ENCODE data around the gene EHMT1. TPM values are rescaled to one million over a fixed set of nuclear protein-coding genes. Genes with fewer than 3 reads are reported as not detected.
"Not testable (repeated sequence)": the region's sequence is repeated elsewhere in the genome, so short reads cannot be mapped to it uniquely, and the experiment has no call there.

The EHMT1 gene
- total RNA-seq, 1 donor, result 46.3 TPM

- peak within 1 kb of the TSS; percentile 95 for H3K4me2 ChIP-seq (ENCODE audit: insufficient read depth, low read length)
- TF ChIP-seq CTCF (IDR thresholded peaks at IDR 0.05; ENCODE audit: extremely low read depth, low read depth, low read length), result no peak
- peaks cover 17% of the 10 kb centered on the region for H4K20me1 ChIP-seq (ENCODE audit: insufficient read depth, low read length)
- H3K4me1 ChIP-seq (ENCODE audit: insufficient read depth, low read length), result peaks cover 9% of the 10 kb centered on the region
- peak within 1 kb of the TSS; percentile 33 for H3K27ac ChIP-seq (ENCODE audit: low read depth, low read length)
- peak within 1 kb of the TSS; percentile 97 for H2AFZ ChIP-seq (ENCODE audit: low read length)
- peaks cover 33% of the 10 kb centered on the region for H3K79me2 ChIP-seq (ENCODE audit: insufficient read depth, low read length)
- no peaks in the 10 kb centered on the region for H3K9me3 ChIP-seq (ENCODE audit: low read depth, low read length)
- no peaks in the 10 kb centered on the region for H3K27me3 ChIP-seq (ENCODE audit: insufficient read depth, low read length)
- peak within 1 kb of the TSS; percentile 84 for H3K4me3 ChIP-seq (ENCODE audit: insufficient read depth, low read length)
- DNase-seq (ENCODE audit: insufficient read length, low spot score, missing footprints), result peak; percentile 100
- peaks cover 25% of the 10 kb centered on the region for H3K36me3 ChIP-seq (ENCODE audit: insufficient read depth, low read length)
These were observed 28.1 kb upstream of the EHMT1 start, which contains the start of gene ZMYND19 for GRCh38 chr9:137590469-137591383. Gene ZMYND19, minus strand, starts transcription at chr9:137590512. Its CDS starts 249 bp downstream, at chr9:137590263.

DNA sequence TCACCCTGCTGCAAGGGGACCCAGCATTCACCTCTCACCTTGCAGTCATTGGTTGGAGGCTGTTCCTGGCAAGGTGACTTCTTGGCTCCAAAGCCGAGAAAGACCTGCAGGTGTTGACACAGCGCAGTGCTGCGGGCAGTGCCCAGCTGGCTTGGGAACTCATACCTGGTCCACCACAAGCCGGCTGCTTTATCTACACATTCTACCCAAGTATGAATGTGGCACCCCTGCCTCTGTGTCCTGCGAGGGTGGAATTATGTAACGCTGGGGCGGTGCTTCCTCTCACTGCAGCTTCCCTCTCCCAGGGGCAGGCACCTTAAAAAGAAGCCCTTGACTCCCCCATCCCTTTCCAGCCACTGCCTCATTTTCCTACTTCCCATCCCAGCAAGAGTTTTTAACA, 26.0 kb upstream of the EHMT1 start:
- Histone ChIP-seq H3K4me1 (ENCODE audit: insufficient read depth, low read length) (peaks cover 9% of the 10 kb centered on the region), H3K4me3 (ENCODE audit: insufficient read depth, low read length) (no peak overlapping the region), H4K20me1 (ENCODE audit: insufficient read depth, low read length) (peaks cover 13% of the 10 kb centered on the region), H3K9me3 (ENCODE audit: low read depth, low read length) (no peaks in the 10 kb centered on the region), H3K36me3 (ENCODE audit: insufficient read depth, low read length) (peaks cover 8% of the 10 kb centered on the region), H3K79me2 (ENCODE audit: insufficient read depth, low read length) (peaks cover 22% of the 10 kb centered on the region), H3K27ac (ENCODE audit: low read depth, low read length) (no peak overlapping the region), H3K4me2 (ENCODE audit: insufficient read depth, low read length) (no peak overlapping the region), H2AFZ (ENCODE audit: low read length) (no peak overlapping the region), H3K27me3 (ENCODE audit: insufficient read depth, low read length) (no peaks in the 10 kb centered on the region)
- TF ChIP-seq CTCF (IDR thresholded peaks at IDR 0.05; ENCODE audit: extremely low read depth, low read depth, low read length), result no peak
- peak; percentile 56 for DNase-seq (ENCODE audit: insufficient read length, low spot score, missing footprints)

GRCh38 chr9:137593176-137593575, 25.6 kb upstream of the EHMT1 start:
- Histone ChIP-seq H3K4me1 (ENCODE audit: insufficient read depth, low read length) (peaks cover 9% of the 10 kb centered on the region), H3K9me3 (ENCODE audit: low read depth, low read length) (no peaks in the 10 kb centered on the region), H3K4me3 (ENCODE audit: insufficient read depth, low read length) (no peak overlapping the region), H3K36me3 (ENCODE audit: insufficient read depth, low read length) (peaks cover 4% of the 10 kb centered on the region), H3K27ac (ENCODE audit: low read depth, low read length) (no peak overlapping the region), H2AFZ (ENCODE audit: low read length) (no peak overlapping the region), H3K79me2 (ENCODE audit: insufficient read depth, low read length) (peaks cover 18% of the 10 kb centered on the region), H3K27me3 (ENCODE audit: insufficient read depth, low read length) (no peaks in the 10 kb centered on the region), H4K20me1 (ENCODE audit: insufficient read depth, low read length) (peaks cover 13% of the 10 kb centered on the region), H3K4me2 (ENCODE audit: insufficient read depth, low read length) (no peak overlapping the region)
- DNase-seq (ENCODE audit: insufficient read length, low spot score, missing footprints), result peak; percentile 27
- TF ChIP-seq CTCF (IDR thresholded peaks at IDR 0.05; ENCODE audit: extremely low read depth, low read depth, low read length), result no peak

DNA sequence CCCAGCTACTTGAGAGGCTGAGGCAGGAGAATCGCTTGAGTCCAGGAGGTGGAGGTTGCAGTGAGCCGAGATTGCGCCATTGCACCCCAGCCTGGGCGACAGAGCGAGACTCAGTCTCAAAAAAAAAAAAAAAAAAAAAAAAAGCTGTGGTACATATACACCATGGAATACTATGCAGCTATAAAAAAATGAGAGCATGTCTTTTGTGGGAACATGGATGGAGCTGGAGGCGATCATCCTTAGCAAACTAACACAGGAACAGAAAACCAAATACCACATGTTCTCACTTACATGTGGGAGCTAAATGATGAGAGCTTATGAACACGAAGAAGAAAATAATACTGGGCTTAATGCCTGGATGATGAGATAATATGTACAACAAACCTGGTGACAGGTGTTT, 22.2 kb upstream of the EHMT1 start:
- H3K4me3 ChIP-seq (ENCODE audit: insufficient read depth, low read length); DNase-seq (ENCODE audit: insufficient read length, low spot score, missing footprints); H3K4me2 ChIP-seq (ENCODE audit: insufficient read depth, low read length); H3K4me1 ChIP-seq (ENCODE audit: insufficient read depth, low read length); H3K27ac ChIP-seq (ENCODE audit: low read depth, low read length); H3K36me3 ChIP-seq (ENCODE audit: insufficient read depth, low read length); H3K9me3 ChIP-seq (ENCODE audit: low read depth, low read length); H4K20me1 ChIP-seq (ENCODE audit: insufficient read depth, low read length); H3K79me2 ChIP-seq (ENCODE audit: insufficient read depth, low read length); H3K27me3 ChIP-seq (ENCODE audit: insufficient read depth, low read length); H2AFZ ChIP-seq (ENCODE audit: low read length): not testable (repeated sequence)
